Vagina (tissue), 2 donors: ENCODE data around the gene MMD2.

Experiments
- POLR2A ChIP-seq, 2 donors: fragments of 450-650 bp; IDR thresholded peaks; one replicate each; pipeline ENCODE4 v1.6.1; 2017; ENCODE audit warnings: antibody characterized with exemption in 2 of 2, mild to moderate bottlenecking in 2 of 2, moderate library complexity in 2 of 2
- POLR2AphosphoS5 ChIP-seq, 2 donors: sonication (generic); formaldehyde crosslinking; IDR thresholded peaks; one replicate each; pipeline ENCODE4 v1.9.0; 2017; ENCODE audit warnings: antibody characterized with exemption in 2 of 2, mild to moderate bottlenecking in 2 of 2, low read depth in 1 of 2; ENCODE audit not compliant: insufficient read depth in 1 of 2
- TF ChIP-seq, protein P1 (sequence below), 3 experiments: fragments of 450-650 bp in 2 of 3; fragments of 200-600 bp in 1 of 3; sonication (generic) in 1 of 3; IDR thresholded peaks; one replicate each; pipeline ENCODE4 v1.5.1; 2017 to 2019; ENCODE audit warnings: antibody characterized with exemption in 3 of 3, mild to moderate bottlenecking in 2 of 3, moderate library complexity in 2 of 3

- TF ChIP-seq POLR2A (IDR thresholded peaks at IDR 0.05) (no peak), POLR2AphosphoS5 (IDR thresholded peaks at IDR 0.05; ENCODE audit: insufficient read depth in 1 of 2, low read depth in 1 of 2) (no peak)
- TF ChIP-seq, protein P1, sequence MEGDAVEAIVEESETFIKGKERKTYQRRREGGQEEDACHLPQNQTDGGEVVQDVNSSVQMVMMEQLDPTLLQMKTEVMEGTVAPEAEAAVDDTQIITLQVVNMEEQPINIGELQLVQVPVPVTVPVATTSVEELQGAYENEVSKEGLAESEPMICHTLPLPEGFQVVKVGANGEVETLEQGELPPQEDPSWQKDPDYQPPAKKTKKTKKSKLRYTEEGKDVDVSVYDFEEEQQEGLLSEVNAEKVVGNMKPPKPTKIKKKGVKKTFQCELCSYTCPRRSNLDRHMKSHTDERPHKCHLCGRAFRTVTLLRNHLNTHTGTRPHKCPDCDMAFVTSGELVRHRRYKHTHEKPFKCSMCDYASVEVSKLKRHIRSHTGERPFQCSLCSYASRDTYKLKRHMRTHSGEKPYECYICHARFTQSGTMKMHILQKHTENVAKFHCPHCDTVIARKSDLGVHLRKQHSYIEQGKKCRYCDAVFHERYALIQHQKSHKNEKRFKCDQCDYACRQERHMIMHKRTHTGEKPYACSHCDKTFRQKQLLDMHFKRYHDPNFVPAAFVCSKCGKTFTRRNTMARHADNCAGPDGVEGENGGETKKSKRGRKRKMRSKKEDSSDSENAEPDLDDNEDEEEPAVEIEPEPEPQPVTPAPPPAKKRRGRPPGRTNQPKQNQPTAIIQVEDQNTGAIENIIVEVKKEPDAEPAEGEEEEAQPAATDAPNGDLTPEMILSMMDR (IDR thresholded peaks at IDR 0.05), result no peak
These were observed 76.0 kb downstream of the MMD2 start for GRCh38 chr7:4883033-4883371.
